ENCODE data around the gene HAPSTR1.
A peak's percentile ranks its signal among the peaks of the same experiment; 100 is the strongest.

The HAPSTR1 gene

DNA sequence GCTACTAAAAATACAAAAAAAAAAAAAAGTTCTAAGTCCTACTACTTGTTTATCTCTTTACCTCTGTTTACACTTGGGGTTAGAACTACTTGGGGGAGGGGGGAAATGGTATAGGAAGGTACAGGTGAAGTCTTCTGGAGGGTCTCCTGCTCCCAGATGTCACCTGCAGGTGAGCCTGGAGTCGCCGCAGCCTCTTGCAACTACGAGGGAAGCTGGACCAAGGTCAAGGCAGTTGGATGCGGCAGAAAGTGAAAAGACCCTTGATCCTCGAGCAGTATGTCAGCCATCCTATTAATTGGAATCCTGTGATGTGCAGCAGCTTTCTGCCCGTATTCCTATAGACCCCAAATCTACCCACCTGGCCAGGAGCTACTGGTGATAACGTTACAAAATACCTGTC lies 33.0 kb downstream of the HAPSTR1 start:
- DNase-seq: no peak

DNA sequence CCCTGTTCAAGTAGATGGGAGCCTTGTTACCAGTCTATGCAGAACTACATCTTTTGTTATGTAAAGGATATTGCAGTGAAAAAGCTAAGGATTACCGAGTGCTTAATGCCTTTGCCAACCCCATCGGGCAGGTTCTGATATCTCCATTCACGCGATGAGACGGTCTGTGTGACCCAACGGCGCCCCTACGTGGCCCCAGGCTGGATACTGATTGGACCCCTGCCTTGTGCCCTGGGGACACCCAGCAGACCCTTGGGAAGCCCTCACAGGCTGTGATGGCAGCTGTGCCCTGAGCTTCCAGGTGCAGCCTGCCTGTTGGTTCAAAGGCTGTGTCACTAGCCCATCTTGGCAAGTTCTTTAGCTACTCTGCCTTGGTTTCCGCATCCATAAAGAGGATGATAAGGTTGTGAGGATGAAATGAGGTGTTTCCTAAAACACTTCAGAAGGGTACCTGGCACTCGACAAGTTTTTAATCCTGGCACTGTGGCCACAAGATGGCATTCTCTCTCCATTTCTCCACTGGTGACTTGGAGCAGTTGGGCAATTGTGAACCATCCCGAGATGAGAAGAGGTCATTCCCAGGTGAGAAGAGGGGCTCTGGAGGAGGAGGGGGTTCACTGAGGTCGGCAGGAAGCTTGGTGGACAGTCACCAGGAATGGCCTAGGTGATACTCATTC lies 33.6 kb downstream of the HAPSTR1 start:
- DNase-seq: no peak

DNA sequence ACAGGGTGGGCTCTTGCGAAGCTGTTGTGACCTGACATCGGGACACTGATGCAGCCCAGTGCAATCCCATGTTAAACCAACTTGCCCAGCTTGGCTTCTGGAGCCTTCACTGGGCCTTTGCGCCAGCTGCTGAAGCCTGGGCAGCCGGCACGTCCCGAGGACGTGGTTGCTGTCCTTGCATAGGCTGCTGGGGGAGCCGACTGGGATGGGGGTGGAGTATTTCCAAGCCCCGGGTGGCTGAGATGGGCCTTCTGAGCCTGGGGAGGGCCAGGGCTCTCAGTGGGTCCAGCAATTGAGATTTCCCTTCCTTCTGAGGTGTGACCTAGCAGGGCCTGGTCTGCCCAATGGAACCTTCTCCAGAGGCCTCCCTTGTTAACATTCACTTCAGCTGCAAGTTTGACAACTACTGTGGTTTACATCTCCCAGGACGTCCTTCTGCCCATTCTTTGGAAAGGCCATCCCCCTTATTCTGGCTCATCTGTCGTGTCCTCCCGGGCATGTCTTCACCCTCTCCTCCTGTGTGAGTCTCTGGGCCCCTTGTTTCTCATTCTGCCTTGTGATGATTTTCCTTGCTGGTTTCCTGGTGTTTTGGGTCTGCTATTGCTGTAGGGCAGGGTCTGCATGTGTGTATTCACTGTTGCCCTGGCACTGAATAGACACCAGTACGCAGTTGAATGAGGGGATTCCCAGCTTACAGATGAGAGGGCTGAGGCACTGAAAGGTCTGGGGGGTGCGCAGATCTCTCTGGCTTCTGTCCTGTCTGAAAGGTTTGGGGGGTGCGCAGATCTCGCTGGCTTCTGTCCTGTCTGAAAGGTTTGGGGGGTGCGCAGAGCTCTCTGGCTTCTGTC lies 34.4 kb downstream of the HAPSTR1 start:
- no peak for DNase-seq

DNA sequence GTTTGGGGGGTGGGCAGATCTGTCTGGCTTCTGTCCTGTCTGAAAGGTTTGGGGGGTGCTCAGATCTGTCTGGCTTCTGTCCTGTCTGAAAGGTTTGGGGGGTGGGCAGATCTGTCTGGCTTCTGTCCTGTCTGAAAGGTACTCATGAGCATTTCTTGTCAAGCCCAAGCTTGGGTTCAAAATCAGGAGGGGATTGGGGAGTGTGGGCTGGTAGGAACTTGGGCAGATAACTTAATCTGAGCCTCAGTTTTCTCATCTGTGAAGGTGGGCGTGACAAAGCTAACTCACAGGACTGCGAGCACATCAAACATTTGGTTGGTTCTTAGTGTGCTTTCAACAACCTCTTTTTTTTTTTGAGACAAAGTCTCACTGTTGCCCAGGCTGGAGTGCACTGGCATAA lies 35.2 kb downstream of the HAPSTR1 start:
- DNase-seq: no peak

DNA sequence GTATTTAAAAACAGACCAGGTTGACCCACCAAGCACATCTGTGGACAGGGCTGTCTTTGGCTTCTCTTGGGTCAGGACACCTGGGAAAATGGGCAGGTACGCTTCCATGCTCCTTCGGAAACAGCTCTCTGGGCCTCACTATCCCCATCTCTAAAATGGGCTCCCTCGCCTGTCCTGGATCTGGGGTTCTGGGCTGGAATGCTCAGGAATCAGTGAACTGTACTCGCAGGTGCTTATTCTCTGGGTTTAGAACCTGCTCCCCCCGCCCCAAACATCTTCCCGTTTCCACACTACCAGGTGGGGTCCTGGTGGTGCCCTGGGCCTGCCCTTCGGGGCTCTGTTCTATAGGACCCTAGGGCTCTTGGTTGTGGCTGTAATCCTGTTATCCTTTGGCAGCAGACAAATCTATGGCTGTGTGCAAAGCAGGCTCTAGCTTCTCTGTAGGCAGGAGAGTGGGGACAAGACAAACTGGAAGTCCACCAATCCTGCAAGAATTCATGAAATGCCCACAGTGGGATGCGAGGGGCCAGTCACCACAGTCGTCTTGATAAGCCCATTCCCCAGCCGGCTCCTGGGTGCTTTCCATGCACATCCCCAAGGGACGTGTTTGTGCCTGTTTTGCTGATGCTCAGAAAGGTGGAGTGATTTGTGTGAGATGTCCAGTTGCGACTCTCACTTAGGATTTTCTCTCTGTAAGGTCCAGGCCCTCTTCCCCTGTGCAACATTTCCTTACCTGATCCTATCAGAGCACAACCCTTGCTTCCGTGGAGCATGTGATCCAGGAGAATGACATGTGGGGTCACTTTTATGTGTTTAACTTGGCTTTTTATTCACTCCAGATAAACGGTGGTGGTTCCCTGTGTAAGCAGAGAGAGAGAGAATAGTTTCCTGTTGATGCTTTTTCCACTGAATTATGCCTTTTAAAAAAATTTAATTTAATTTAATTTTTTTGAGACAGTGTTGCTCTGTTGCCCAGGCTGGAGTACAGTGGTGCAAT lies 37.2 kb downstream of the HAPSTR1 start:
- DNase-seq: no peak

DNA sequence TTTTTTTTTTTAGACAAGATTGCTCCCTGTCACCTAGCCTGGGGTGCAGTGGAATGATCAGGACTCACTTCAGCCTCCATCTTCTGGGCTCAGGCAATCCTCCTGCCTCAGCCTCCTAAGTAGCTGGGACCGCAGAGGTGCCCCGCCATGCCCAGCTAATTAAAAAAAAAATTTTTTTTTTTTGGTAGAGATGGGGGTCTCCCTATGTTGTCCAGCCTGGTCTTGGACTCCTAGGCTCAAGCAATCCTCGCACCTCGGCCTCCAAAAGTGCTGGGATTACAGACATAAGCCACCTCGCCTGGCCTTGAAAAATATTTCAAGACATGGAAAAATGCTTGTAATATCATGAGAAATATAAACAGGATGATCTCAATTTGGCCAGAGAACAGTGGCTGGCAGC lies 42.9 kb downstream of the HAPSTR1 start:
- DNase-seq: no peak

DNA sequence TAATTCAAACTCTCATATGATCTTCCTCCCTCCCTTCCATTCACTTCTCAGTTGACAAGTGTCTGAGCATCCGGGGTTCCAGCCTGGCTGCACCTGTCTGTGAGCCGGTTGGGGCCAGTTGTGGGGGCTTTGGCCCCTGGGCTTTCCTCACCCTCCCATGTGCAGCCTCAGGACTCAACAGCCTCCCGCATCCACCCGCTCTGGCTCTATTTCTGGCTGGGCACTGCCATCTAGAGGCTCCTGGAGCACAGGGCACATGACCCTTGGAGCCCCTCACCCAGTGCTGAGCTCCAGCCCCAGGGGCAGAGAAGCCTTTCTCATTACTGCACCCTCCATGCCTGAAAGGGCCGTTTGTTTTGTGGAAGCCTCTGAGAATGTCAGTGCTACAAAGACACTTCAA lies 43.3 kb downstream of the HAPSTR1 start:
- peak; percentile 68 for DNase-seq

DNA sequence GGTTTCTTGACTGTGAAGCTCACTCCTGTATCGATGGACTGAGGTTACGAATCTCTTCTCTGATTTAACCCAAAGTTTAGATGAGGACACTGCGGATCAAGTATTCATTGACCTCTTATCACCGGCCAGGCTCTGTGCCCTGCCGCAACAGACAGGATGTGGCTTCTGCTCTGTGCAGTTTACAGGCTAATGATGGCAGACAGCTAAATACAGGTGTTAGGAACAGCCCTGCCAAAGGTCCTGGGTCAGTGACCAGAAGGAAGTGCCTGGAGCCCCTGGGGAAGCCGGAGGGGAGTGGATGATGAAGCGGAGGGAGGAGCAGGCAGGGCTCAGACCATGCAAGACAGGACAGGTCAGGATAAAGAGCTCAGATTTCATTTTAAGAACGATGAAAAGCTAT lies 44.4 kb downstream of the HAPSTR1 start:
- DNase-seq: no peak

DNA sequence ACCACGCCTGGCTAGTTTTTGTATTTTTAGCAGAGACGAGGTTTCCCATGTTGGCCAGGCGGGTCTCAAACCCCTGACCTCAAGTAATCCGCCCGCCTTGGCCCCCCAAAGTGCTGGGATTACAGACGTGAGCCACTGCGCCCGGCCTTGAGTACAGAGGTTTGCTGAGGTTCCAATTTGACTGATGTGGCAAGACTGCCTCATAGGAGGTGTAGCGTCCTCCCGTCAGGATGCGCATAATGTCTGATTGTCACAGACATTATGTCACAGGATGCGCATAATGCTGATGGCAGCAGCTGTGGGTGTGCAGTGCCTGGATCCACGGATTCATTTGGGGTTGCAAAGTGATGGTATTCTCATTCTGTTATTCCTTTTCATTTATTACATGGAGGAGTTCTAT lies 45.2 kb downstream of the HAPSTR1 start:
- no peak for DNase-seq

DNA sequence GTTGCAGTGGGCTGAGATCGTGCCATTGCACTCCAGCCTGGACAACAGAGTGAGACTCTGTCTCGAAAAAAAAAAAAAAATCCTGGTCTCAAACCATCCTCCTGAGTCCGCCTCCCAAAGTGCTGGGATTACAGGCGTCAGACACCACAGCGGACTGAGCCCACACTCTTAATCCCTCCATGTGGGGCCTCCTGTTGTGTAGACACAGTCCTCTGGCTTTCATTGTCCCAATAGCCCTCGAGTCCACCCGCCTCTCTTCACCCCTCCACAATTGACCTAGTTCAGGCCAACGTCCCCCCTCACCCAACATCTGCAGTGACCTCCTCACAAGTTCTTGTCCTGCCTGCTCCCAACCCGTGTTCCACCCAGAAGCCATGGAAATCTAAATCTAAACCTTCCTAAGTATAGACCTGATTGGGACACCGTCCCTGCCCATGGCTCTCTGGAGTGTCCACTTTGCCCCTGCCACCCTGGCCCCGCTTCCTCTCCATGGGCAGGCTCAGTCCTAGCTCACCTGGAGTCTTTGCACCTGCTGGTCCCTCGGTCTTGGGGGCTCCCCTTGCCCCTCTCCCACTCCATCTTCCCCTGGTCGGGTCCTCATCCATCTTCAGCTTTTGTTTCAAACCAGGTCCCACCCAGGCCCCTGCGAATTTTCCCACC lies 46.7 kb downstream of the HAPSTR1 start:
- no peak for DNase-seq

DNA sequence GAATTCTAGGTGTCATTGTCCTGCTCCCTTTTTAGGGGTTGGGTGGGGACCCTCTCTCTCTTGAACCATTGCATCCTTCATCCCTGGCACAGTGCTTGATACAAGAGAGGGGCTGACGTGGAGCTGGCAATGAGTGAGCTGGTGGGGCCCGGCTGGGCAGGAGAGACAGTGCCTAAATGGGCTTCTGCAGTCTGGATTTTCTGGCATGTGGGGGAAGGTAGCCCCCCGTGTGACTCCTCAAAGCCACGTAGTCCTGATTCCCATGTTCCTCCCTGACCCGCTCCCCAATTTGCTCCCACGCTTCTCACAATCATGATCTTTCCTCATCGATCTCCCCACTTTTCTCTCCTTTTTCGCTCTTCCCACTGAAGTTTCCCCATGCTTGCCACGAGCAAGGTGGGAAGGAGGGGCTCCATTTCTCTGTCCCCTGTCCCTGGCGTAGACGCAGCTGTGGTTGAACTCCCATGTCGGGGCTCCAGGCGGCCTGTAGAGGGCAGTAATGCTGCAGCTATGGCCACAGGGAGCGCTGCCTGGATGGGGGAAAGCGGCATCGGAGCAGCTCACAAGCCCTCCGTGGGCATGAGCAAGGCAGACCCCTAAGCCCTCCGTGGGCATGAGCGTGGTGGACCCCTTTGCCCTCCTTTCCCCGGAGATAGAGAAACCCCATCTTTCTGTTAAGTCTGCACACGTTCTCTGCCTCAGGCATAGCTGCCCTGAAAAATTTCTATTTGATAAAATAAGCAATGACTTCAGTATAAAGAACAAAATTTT lies 47.5 kb downstream of the HAPSTR1 start:
- peak; percentile 68 for DNase-seq

DNA sequence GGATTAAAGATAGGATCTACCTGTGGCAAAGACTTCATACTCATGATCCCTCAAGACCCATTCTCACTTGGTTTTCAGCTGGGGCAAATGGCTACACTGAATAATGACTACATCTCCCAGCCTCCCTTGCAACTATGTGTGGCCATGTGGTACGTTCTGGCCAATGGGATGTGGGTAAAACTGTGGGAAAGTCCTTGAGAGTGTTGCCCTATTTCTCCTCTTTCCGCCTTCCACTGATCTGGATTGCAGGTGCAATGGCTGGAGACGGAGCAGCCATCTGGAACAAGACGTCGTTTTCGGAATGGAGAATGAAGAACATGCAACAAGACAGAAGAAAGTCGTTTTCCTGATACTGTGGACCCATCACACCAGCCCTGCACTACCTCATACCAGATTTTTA lies 48.5 kb downstream of the HAPSTR1 start:
- DNase-seq: no peak
